ENCODE measurements around the gene MTG2.

The MTG2 gene

DNA sequence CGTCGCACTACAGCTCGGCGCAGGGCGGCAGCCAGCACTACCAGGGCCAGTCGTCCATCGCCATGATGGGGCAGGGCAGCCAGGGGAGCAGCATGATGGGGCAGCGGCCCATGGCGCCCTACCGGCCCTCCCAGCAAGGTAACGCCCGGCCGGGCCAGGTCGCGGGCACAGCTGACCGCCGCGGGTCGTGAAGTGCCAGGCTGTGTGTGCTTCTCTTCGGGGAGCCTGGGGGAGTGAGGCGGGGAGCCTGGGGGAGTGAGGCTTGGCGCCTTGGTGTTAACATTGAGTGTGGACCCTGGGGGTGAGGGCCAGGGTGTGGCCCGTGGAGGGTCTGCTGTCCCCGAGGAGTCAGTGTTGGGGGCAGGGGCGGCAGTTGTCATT, 19.4 kb upstream of the MTG2 start:
- DNase-seq (ENCODE audit: low read depth): no peak

DNA sequence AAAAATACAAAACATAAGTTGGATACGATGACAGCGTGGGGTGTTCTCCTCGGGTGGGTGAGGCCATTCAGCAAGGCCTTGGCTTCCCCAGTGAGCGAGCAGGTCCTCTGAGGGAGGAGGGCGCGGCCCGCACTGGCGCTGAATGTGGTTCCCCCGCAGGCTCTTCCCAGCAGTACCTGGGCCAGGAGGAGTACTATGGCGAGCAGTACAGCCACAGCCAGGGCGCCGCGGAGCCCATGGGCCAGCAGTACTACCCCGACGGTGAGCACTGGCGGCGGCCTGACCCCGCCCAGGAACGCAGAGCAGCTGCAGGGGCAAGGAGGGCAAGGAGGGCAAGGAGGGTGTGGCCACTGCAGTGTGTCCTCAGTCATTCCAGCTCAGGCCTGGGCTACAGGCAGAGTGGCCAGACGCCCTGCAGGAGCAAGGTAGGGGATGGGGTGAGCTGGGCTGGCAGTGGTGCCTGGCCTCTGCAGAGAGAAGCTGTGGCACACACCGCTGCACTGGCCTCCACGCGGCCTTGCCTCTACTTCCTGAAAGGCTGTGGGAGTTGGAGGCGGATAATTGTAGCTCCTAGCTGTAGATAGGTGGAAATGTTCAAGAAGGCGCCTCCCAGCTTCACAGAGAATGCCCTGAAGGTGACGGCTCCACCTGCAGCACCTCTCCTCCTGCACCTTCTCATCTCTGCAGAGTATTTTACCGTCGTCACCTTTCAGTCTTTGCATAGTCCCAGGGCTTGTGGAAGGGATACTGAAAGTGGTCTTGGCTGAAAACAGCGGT, 18.7 kb upstream of the MTG2 start:
- DNase-seq (ENCODE audit: low read depth): no peak

DNA sequence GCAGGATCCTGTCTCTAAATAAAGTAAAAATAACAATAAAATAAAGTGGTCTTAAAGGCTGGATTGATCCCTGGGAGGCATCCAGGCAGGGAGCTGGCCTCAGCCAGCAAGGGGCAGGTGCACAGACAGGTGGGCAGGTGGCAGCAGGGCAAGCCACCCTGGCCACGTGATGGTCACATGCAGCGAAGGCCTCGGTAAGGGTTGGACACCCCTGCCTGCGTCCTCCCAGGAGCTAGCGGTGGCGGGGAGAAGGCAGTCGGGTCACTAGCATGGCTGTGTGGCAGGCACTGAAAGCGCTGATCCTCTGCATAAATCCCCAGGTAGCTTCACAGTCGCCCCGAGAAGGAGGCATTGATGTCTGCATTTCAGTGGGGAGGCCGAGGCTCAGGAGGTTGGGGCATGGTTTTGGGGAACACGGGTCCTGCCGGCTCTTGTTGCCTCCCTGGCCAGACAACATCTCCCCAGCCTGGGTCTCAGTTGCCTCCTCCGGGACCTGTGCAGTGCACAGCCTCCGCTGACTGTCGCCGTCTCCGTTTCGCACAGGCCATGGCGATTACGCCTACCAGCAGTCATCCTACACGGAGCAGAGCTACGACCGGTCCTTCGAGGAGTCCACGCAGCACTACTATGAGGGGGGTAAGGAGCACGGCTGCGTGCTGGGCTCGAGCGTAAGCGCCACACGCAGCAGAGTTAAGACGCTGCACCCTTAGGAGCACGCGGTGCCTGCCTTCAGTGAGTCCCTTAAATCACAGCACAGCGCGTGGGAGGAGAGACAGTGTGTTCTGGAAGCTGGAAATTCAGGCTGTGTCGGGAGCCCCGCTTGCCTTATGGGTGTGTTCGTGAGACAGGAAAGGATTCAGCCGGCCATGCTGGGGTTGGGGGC, 17.7 kb upstream of the MTG2 start:
- no peak for DNase-seq (ENCODE audit: low read depth)

DNA sequence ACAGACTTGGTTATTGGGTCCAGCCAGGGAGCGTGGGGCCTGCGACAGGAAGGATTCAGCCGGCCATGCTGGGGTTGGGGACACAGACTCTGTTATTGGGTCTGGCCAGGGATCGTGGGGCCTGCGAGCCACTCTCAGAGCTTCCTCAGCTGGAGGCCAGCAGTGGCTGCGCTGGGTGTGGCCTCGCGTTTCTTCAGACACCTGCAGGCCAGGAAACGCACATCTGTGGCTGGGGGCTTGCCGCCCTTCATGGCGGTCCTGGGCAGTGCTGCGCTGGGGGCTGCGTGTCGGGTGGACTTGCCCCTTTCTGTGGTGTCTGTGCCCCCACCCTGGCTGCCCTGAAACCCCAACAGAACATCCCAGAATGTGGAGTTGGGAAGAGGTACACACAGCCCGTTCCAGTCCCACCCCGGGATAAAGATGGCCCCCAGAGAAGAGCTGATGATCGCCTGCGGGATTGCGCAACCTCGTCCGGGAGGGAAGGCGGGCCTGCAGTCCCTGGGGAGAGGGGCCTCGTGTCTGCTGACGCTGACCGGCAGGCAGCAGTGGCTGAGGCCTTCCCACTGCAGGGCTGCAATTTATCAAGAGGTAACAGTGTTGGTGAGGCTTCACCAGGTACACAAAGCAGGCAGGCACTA, 16.9 kb upstream of the MTG2 start:
- no peak for DNase-seq (ENCODE audit: low read depth)

DNA sequence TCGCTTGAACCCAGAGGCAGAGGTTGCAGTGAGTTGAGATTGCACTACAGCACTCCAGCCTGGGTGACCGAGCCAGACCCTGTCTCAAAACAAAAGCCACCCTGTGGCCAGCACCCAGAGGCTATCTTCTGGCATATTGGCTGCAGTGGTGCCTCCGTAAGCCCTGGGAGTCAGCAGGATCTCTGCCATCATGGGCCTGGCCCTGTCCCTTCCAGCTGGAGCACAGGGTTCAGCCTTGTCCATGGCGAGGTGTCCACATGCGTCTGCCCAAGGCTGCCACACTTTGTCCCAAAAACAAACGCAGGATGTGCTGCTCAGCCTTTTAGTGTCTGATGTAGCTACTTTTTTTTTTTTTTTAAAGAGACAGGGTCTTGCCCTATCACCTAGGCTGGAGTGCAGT, 15.4 kb upstream of the MTG2 start:
- no peak for DNase-seq (ENCODE audit: low read depth)

DNA sequence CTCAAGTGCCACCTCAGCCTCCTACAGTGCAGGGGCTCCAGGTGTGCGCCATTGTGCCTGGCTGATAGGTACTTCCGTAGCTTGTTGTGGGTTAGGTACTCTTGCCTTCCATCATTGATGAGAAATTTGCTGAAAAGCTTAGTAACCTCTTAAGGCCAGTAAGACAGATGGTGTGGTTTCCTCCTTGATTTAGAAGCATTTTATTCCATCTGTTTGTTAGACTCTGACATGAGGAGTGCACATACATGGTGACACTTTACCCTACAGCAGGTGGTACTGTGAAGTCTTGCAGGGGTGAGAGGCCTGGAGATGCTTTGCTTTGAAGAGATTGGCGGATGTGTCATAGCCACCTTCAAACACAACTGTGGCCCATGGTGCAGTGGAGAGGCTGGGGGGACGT, 14.8 kb upstream of the MTG2 start:
- DNase-seq (ENCODE audit: low read depth): no peak

DNA sequence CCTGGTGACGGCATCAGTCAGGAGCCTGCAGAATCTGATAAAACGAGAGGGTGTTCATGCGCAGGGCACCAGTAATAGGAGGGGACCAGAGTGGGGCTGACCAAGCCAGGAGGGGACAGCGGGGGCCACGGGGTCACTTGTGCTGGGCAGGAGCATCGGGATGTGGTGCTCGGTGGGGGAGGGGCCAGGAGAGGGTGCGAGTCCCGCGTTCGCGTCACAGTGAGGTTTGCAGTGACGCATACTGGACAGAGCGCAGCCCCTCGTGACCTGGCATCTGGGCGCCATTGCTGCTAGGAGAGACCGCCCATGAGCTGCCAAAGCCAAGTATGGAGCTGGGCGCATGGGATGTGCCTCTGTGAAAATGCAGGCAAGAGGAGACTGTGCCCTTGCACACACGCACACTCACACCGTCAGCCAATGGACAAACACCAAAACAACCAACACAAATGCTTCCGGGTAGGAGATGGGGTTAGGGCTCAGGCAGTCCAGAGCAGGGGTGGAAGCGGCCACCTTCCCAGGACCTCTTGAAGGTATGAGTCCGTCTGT, 13.9 kb upstream of the MTG2 start:
- no peak for DNase-seq (ENCODE audit: low read depth)

DNA sequence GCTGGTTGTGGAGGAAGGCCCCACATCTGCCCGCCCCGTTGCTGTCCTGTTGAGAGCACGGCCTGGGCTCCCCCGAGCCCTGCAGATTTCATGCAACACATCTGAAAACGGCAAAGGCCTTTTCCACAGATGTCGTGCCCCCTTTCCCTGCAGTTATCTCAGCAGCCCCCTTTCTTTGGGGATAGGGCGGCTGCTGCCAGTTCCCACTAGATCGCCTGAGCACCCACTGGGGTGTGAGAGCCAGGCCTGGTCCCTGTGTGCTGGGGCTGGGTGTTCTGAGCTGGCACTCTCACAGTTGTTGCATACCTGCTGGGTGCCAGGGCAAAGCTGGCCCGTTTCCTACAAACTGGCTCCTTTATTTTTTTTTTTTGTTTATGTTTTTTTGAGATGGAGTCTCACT, 12.3 kb upstream of the MTG2 start:
- DNase-seq (ENCODE audit: low read depth): no peak

DNA sequence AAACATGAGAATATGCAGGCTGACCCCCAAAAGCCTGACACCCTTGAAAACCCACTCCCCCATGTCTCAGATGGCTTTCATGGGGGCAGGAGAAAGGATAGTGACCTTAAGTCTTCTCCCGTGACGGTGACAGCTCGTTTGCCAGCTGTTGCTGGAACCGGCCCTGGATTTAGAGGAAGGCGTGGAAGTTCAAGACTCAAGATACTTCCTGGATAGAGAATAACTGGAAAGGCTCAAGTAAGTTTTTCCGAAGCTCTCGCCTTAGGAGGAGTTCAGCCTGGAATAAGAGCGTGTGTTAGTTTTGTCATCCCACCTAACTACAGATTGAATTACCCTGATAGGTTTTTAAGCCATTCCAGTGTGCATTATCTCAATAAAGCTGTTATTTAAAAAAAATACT, 11.6 kb upstream of the MTG2 start:
- DNase-seq (ENCODE audit: low read depth): no peak

DNA sequence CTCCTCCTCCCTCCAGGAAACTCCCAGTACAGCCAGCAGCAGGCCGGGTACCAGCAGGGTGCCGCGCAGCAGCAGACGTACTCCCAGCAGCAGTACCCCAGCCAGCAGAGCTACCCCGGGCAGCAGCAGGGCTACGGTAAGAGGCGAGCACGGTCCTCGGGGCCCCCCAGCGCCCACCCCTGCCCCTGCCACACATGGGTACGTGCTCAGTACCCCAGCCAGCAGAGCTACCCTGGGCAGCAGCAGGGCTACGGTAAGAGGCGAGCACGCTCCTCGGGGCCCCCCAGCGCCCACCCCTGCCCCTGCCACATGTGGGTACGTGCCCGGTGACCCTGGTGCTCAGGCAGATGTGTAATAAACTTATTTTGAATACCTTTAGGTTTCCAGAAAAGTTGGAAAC, 10.2 kb upstream of the MTG2 start:
- no peak for DNase-seq (ENCODE audit: low read depth)

DNA sequence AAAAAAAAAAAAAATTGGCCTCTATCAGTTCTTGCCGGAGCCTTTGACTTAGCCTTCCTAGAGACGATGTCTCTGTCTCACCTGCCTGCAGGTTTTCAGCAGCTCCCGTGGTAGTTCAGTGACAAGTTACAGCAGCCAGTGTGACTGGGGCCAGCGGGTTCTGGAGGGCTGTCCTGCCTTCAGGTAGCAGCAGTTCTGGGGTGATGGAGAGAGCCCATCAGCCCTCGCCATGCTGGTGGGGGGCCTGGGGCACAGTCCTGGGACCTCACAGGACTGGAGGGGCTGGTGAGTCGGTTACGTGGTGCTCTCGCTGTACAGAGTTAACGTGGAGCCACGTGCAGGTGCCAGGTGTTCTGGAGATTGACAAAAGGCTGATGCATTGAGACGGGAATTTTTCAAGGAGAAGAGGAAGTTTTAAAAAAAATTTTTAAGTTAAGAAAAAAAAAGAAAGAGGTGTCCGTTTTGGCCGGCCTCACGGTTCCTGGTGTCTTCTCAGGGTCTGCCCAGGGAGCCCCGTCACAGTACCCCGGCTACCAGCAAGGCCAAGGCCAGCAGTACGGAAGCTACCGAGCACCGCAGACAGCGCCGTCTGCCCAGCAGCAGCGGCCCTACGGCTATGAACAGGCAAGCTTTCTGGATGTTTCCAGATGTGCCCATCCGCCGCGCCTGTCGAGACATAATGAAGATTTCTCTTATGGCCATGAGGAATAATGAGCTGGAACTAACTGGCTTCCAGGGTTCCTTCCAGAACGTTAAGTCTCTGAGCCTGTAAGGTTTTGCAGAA, 8.6 kb upstream of the MTG2 start:
- no peak for DNase-seq (ENCODE audit: low read depth)

DNA sequence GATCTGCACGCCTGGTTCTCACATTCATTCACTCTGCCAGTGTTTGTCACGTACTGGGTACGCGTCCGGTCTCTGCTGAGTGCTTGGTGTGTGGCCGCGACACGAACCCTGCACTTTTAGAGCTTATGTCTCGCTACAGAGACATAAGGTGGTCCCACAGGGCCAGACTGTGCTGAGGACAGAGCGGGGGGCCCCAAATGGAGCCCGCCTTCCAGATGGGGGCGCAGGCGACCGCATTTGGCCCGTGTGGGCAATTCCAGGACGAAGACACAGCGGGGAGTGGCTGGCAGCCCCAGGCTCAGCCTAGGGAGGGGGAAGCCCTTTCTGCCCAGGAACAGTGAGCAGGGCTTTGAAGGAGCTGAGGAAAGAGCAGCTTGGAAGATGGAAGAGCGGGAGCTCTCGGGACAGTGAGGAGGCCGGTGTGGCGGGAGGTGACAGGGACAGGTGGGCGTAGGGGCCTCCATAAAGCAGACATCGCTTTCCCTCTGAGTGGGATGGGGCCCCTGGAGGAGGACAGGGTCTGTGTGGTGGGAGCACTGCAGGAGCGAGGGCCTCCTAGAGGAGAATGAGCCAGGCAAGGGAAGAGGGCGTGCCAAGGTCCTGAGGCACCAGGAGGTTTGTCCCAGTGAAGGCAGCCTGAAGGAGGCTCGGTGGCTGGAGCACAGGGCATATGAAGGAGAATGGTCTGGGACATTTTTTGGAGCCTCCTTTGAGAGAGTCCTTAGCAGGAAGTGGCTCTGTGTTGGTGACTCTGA, 7.8 kb upstream of the MTG2 start:
- no peak for DNase-seq (ENCODE audit: low read depth)

DNA sequence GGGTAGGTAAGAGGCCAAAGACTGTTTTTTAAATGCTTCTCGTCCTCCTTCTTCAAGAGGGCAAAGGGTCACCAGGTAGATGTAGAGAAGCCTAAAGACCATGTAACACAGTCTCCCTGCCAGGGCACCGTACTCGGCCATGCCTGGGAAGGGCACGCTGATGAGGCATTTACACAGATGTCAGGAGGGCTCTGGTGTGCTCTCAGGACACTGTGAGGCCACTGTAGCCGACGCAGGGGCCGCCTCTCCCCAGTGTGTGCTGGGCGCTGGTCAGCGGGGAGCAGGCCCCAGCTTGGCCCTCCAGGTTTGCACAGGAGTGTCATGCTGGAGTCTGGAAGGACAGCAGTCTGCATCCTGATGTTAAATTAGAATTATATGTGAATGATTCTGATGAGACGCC, 7.1 kb upstream of the MTG2 start:
- DNase-seq (ENCODE audit: low read depth): no peak

DNA sequence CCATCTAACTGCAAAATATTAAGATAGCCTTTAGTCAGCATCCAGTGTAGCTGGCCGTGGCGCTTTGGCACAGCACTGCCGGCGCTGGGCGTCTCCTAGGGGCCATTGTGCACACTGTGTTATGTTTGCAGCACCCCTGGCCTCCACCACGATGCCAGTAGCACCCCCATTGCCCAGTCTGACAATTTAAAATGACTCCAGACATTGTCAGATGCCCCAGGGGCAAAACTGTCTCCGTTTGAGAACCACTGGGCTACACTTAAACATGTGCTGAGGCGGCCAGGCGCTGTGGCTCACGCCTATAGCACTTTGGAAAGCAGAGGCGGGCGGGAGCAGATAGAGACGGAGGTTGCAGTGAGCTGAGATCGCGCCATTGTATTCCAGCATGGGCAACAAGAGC, 6.0 kb upstream of the MTG2 start:
- no peak for DNase-seq (ENCODE audit: low read depth)

DNA sequence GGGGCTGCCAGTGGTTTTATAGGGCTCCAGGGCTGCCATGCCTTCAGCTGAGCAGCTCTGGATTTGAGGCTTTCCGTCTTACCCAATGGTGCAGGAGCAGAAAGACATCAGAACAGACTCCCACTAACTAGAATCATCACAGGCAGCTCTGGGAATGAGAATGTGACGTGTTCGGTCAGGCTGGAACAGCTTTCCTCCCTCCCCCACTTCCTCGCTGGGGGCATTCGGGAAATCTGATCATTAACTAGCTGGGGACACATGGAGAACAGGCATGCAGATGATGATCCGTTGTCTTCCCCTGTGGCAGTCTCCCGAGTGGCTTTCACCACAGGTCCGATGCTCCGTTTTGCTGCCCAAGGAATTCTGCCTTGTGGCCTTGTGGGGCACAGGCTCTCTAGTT, 5.5 kb upstream of the MTG2 start:
- DNase-seq (ENCODE audit: low read depth): no peak

DNA sequence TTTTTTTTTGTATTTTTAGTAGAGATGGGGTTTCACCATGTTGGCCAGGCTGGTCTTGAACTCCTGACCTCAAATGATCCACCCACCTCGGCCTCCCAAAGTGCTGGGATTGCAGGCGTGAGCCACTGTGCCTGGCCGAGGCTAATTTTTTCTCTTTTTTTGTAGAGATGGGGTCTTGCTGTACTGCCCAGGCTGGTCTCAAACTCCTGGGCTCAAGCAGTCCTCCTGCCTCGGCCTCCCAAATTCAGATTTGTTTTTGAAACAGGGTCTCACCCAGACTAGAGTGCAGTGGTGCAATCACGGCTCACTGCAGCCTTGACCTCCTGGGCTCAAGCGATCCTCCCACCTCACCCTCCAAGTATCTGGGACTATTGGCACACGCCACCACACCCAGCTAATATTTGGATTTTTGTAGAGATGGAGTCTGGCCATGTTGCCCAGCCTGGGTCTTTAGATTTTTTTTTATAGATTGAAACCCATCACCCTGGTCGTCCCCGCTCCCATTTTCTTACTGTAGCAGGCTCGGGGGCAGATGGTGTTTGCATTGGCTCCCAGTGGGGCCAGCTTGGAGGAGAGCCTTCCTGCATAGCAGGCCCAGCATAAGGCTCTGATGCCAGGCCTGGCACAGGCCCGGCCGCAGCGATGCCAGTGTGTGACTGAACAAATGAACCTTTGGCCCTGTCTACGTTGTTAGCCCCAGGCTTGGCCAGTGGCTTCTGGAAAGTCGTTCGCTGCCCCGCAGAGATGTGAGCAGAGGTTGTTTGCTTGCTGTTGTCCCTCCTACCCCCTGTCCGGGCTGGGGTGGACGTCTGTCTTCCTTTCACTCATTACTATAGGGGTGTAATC, 4.3 kb upstream of the MTG2 start:
- no peak for DNase-seq (ENCODE audit: low read depth)

DNA sequence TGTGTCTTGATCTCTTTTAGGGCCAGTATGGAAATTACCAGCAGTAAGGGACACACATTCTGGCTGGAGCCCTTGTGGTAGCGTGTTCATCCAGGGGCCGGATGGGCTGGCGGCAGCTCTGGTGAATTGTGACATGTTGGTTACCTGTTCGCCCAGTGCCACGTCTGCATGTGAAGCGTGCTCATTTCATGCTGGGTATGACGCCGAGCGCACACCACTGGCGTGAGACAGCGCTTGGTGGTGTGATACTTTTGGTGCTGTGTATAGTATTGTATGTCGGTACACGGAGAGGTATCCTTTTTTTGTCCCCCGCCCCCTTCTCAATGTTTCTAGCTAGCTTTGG, 3.7 kb upstream of the MTG2 start:
- no peak for DNase-seq (ENCODE audit: low read depth)

DNA sequence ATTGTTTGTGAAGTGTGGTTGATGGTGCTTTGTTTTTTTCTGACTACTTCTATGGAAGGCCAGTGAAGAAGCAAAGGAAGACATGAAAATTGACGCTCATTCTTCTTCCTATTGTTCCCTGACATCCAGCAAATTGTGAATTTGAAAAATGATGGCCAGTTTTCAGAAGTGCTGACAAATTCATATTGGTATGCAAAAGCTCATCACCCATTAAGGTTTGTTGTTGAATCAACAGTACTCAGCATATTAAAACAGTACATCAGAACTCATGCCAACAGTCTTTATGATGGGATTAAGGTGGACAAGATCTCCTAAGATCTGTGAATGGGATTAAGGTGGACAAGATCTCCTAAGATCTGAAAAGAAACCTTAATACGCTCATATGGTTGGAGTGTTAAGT, 1.0 kb upstream of the MTG2 start:
- no peak for DNase-seq (ENCODE audit: low read depth)

DNA sequence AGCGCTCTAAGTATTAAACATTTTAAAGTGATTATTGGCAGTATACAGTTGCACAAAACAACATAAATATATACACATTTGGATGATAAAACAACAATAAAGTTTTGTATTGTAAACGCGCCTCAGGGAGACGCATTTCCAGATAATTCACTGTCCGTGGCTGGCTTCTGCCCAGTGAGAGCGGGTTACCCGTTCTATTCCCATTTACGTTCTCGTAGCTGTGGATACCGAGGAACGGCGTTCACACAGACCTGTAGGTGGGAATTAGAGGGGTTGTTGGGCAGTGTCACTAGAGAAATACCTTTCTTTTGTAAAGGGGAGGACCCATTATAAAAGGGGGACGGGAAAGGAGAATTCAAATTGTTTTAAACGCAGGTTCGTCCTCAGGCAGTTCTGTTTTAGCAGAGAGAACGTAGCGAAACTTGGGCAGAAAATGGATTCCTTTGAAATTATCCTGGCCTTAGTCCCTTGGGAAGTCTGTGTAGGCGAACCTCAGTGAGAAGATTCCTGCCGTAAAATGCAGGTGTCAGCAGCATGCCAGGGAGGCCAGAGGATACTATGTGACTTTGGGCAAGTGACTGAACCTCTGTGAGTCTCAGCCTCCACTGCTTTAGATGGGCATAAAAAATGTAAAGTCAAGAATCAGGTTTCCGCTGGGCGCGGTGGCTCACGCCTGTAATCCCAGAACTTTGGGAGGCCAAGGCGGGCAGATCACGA, 756 bp downstream of the MTG2 start:
- no peak for DNase-seq (ENCODE audit: low read depth)

DNA sequence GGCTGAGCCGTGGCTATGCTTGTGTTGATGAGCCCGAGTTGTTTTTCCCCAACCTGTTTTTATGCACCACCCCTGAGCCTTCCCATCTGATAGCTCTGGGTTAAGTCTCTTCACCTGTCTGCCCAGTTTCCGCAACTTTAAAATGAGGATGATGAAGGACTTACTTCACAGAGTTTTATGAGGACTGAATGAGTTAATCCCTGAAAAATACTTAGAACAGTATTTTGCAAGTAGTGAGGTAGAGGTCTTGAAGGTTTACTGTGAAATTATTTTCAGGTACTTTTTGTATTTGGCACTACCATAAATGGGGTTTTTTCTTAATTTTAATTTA, 3.2 kb downstream of the MTG2 start:
- DNase-seq (ENCODE audit: low read depth): no peak
